GM18499 (cell line): Measurements from ENCODE around the gene RARRES1.

Source experiments
- ATAC-seq: cut with Tn5 transposase; IDR thresholded peaks from one replicate; pipeline ENCODE4 v1.9.1; 2021; ENCODE audit warnings: moderate number of reproducible peaks; ENCODE audit not compliant: insufficient read depth, unreplicated experiment

Gene RARRES1

DNA sequence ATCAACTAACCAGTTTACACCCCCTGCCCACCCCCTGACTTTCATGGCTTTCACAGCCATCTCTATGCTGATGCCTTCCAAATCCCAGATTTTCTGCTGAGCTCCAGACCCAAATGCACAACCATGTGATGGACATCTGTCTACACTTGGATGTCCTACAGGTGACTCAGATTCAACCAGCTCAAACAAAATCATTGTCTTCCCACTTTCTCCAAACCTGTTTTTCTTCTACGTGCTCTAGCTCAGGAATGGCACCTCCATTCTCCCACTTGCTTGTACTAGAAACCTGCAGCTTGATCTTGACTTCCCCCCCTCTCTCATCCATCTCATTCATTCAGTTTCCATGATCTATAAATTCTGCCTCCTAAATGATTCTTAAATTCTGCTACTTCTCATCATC is 34.1 kb upstream of the RARRES1 start:
- ATAC-seq, result no peak

DNA sequence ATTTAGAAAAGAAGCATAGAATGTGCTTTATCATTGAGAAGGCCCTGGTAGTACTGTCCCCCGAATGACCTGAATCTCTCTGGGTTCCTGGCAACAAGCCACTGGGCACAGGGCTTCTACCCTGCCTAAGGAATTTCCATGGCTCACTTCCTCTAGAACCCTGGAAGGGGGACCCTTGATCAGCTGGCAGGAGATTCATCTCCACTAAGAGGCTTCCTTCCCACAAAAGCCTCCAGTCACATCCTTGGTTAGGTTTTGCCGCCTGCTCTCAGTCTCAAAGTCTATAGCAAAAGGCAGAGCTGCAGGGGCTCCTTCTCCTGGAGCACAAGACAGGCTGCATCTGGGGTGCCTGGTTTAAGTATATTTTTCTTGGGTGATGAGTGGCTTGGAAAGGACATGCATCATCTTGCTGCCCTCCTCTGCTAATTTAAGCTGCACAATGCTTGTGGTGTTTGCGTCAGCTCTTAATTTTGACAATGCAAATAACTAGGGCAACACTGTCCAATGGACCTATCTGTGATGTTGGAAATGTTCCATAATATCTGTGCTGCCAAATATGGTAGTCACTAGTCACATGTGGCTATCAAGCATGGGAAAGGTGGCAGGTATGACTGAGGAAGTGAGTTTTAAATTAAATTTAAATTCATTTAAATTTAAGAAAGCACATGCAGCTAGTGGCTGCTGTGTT is 33.4 kb upstream of the RARRES1 start:
- ATAC-seq, result no peak

DNA sequence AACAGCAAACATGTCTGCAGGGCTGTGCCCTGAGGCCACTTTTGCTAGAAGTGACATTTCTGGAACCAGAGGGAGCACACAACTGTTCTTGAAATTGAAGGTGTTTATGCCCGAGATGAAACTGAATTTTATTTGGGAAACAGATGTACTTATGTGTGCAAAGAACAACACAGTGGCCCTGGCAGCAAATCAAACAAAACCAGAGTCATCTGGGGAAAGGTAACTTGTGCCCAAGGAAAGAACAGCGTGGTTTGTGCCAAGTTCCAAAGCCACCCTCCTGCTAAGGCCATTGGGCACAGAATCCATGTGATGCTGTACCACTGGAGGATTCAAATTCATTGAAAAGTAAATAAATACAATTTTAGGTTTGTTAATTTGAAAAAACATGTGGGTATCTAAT is 31.2 kb upstream of the RARRES1 start:
- ATAC-seq, result no peak

DNA sequence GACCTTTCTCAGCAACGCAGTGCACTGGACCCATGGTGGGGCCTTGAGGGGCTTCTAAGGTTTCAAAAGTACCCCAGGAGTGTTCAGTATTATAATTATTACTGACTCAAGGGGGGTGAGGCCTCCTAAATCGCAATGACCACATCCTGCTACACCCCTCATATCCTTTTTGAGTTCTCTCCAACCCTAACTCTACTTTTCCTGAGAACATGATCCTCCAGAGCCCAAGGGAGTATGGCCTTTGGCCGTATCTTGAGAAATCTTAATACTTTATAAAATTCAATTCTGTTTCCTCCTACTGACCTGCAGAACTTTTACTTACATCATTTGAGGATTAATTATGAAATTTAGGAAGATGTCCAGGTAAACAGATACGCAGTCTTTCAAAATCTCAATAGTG is 30.4 kb upstream of the RARRES1 start:
- ATAC-seq, result no peak

DNA sequence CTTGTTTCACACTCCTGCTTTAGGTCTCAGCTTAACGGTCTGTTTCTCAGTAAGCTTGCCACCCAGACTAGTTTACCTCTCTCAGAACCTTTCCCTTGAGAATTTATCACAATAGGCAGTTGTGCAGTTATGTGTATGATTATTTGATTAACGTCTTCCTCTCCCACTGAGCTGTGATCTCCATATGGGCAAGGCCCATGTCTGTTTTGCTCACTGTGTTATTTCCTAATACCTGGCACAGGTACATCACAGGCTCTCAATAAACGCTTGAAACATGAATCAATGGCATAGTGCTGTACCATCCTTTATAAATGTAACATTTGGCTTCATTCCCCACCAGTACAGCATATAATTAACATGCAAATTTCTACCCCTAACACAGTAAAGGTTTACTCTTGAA is 29.1 kb upstream of the RARRES1 start:
- ATAC-seq, result no peak

DNA sequence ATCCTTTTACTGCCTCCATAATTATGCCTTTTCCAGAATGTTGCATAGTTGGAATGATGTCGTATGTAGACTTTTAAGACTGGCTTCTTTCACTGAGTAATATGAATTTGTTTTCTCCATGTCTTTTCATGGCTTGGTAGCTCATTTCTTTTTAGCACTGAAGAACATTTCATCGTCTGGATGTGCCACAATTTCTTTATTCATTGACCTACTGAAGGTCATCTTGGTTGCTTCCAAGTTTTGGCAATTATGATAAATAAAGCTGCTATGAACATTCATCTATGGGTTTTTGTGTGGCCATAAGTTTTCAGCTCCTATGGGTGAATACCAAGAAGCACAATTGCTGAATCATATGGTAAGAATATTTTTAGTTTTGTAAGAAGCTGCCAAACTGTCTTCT is 23.2 kb upstream of the RARRES1 start:
- ATAC-seq, result no peak

DNA sequence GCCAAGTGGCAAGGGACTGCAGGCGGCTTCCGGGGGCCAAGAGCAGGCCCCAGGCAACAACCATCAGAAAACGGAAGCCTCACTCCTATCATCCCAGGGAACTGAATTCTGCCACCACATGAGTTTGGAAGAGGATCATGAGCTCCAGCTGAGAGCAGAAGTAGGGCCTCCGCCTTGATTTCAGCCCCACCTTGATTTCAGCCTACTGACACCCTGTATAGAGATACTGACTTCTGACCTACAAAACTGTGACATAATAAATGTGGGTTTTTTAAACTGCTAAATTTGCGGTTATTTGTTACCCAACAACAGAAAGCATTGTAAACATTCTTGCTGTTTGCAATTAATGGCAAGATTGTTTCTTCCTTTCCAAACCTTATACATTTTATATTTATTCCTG is 21.6 kb upstream of the RARRES1 start:
- no peak for ATAC-seq

DNA sequence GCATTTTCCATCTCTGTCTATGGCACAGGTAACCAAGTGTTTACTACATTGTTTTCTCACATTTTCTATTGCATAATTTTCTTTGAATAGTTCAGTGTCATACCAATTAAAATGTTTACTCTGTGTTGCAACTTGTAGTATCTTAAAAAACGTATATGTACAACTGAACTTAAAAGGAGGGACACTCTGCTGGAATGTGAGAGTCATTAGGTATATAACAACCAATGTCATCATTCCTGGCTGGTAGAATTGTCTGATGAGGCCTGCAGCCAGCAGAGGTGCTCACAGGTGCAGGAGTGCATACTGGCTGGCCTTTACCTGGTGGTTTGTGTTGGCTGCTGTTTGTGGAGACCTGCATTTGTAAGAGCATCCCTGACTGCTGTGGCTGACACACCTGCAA is 19.1 kb upstream of the RARRES1 start:
- no peak for ATAC-seq

DNA sequence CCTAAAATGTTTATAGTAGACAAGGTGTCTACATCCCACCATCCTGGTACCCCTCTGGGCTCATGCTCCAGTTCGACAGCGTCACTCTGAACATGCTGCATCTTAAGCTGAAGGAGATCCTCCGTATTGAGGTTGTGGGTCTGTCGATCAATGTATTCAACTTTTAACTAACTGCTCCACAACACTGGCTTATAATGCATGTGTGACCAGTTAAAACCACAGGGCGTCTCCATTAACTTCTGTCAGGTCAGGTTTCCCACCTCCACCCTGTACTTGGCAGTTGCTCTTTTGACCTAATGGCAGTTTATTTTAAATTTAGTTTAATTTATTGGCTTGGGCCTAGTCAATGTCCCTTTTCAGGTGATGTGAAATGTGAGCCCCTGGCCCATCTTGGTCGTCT is 17.8 kb upstream of the RARRES1 start:
- no peak for ATAC-seq

DNA sequence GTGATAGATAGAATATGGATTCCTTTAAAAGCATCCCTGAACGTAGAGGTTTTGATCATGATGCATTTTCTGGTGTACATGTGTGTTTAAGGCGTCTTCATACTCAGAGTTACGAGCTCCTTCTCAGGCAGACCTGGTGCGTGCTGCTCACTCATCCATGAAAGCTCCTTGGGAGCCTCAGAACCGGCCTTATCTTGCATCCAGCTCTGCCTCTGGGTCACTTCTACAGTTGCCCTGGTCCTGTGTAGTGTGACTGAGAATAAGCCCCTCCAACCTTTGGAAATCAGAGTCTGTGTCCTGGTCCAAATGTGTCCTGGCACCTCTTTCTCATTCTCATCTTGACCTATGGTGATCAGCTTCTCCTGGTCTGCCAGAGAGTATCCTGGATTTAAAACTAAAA is 17.3 kb upstream of the RARRES1 start:
- no peak for ATAC-seq

DNA sequence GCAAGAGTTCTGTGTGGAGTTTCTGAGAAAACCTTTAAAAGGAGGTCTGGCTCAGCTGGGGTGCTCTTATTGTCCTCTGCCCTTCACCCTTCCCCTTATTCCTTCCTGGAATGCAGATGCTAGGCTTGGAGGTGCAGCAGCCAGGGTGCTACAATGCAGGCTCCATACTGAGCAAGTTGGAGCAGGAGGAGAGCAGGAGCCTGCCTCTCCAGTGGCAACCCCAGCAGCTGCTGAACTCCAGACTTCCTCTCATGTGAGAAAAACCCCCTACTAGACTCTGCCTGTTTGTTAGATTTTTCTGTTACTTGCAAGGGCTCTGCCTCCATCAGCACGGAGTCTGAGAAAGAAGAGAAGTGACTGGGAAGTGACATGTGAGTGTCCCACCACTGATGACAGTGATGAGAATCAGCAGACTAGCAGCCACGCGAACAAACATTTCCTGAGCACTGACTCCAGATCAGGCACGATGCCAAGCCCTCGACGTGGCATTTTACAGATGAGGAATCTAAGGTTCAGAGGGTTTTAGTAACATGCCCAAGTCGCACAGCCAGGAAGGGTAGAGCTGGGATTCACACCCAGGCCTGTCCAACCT is 16.1 kb upstream of the RARRES1 start:
- ATAC-seq, result no peak

DNA sequence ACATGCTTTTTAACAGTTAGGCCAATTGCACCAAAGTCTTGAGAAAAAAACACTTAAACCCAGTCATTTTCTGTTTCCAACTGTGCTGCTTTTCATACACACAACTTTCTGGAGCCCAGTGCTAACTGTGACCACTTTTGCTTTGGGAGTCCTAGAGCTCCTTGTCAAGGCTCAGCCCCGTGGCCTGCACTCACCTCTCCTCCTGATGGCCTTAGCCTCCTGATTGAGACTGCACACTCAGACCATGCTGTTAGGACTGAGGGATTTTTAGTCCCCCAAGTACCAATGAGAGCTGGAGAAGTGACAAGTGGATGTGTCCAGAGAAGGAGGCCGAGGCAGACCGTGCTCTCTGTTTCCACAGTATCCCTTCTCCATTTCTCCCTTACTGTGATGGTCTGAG is 15.2 kb upstream of the RARRES1 start:
- no peak for ATAC-seq

DNA sequence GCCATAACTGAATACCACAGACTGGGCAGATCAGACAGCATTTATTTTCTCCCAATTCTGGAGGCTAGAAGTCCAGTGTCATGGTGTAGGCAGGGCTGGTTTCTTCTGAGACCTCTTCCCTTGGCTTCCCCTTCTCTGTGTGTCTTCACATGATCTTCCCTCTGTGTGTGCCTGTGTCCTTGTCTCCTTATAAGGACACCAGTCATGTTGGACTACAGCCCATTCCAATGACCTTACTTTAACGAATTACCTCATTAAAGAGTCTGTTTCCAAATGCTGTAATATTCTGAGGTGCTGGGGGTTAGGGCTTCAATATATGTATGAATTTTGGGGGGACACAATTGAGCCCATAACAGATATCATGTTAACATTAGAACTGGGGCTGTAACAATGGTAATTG is 13.3 kb upstream of the RARRES1 start:
- ATAC-seq, result no peak

DNA sequence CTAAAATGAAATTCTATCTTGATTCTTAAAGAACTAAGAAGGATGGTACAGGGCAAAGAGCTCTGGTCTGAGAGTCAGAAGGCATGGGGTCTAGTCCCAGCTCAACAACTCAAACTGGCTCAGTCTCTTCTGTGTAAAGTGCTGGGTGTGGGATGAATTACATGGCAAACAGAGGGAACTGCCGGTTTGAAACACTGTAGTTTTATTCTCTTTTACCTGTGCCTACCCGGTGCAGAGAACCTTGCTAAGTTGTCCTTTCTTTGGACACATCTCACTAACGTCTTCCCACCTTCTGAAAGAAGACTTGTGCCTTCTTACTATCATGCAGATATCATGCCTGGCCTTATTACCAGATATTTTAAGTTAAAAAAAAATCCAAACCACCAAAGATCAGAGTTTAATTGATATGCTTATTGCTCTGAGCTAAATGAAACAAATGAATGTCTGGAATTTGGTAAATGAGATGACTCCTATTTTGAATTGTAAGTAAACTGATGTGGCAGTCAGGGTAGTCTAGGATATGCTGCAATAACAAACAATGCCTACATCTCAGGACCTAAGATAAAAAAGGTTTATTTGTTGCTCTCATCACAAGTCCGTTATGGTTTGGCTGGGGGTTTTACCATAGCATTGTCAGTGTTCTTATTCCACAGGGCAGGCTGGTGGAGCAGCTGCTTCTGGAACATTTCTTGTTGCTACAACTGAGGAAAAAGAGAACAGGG is 12.5 kb upstream of the RARRES1 start:
- no peak for ATAC-seq

DNA sequence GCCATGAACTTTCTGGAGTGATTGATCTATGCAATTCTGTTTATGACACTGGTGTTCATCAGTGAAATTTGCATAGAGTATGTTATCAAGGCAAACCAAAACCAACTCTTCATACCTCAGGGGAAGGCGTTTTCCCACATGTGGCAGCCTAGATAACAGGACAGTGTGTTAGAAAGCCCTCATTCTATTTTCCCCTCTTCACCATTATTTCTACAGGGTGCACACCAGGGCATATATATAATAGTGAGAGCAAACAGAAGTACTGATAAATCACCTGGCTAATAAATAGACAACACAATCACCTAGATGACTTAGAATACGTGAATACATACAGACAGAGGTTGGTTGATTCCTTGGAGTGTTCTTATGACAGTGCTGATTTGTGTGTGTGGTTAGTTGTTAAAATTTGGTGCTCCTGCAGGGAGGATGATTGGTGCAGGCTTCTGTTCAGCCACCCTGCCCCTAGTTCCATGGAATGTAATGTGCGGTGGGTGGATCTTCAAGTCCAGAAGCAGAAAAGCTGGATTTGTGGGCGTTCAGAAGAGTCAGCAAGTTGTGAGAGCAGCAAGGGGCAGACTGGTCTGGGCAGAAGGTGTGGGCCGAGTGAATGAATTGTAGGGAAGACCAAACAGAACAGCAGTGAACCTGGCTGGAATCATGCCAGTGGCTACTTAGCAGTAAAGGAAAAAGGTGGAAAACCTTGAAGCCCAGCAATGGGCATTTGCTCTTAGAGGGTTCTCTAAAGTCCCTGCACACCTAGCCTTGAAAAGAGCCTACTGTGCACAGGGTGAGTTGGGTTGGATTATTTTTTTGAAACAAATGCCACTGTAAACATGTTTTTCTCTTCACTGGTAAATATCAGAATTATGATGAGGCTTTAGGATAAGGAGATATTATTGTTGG is 11.7 kb upstream of the RARRES1 start:
- no peak for ATAC-seq

DNA sequence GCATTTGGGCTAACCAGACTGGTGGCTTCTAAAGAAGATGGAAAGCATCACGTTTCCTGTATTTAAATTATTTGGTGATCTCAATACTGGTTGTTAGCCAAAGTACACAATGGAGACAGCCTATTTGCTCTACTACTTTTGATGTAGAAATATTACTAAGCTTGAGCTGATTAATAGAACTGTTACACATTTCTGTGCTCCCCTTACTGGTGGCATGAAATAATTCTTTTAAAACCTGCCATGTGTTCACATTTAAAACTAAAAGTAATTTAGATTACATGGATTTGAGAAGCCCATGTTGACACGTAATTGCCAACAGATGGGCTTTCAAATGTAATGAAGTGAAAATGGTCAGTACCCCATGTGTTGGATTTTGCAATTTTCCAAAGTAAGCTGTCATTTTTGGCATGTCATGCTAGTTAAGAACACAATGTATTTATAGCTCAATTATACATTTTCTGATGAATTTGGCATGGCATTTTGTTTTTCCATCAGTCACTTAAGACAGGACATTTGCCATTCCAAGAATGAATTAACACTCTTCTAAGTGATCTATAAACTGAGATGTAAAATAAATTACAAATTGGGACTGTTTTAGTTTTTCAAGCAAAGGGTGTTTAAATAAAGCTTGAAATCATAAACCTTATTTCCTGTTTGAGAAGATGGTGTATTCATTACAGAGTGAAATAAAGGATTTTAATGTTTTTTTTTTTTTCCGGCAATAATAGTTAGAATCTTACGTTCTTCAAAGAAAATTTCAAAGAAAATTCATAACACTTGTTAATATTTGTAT is 10.8 kb upstream of the RARRES1 start:
- ATAC-seq, result no peak

DNA sequence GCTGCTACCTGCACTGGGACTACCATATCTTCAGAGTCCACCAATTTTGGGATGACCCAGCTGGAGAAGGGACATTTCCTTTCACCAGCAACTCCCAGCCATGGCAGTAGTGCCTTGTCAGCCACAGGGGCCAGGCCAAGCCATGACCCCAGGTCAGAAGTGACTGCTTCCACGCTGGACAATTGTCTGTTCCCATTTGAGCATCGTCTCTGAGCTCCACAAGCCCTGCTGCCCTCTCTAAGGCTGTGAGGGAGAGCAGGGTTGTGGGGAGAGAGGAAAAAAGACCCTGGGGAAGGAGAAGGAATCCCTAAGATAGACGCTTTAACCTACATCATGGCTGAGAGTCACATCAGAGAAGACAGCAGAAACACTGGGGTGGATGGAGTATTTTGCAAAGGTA is 7.4 kb upstream of the RARRES1 start:
- ATAC-seq, result no peak

DNA sequence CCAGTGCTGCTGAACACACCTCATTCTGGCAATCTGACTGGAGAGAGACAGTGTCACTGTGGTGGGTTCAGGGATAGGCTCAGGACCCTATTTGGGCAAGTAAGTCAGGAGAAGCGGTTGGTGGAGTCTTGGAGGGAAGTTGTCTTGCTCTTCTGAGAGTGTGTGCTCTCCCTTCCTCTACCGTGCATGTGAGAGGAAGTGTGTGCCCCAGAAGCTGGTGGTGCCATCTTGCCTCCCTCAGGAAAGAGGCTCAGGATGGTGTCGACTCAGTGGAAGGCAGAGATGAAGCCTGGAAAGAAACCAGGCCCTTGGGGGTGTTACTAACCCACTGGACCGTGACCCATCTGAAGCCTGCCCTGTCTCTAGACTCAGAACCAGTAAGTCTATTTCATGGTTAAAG is 6.8 kb upstream of the RARRES1 start:
- no peak for ATAC-seq

DNA sequence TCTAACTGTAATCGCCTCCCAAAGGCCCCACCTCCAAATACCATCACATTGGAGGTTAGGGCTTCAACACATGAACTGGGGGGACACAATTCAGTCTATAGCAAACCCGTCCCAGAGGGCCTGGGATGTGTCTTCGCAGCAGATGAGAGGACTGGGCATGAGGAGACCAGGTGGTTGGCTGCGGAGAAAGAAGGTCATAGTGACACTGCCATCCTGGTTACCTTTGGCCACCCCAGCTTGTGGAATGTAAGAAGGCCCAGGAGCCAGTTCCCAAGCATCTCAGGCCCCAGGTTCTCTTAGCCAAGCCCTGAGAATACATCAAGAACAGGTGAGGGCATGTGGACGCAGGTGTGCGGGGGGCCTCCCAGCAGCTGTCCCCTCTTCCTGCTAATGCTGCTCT is 6.4 kb upstream of the RARRES1 start:
- ATAC-seq, result no peak

DNA sequence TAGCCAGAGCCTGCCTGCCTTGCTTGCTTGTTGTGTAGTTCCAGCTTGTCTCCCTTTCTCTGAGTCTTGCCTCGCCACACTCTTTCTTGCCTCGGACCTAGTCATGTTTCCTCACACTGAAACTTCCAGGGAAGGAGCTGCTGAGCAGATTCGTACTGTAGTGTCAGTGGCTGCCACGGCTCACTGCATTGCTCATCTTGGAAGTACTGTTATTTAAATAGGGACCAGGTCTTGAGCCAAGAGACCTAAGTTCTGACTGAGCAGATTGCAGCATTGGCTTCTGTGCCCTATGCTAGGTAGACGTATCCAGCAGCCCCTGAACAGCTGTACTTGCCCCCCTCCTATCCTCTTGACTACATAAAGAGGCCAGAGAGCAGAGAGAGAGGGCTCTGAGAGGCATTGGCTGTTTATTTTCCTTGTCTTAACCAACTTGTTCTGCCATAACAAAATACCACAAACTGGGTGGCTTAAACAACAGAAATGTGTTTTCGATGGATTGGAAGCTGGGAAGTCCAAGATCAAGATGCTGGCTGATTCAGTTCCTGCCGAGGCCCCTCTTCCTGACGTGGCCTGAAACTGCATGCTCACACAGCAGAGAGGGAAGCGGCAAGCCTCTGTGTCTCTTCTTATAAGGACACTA is 5.8 kb upstream of the RARRES1 start:
- ATAC-seq, result no peak
